OCI-LY7 (cell line): ENCODE measurements around the gene TNS1. TPM values are rescaled to one million over a fixed set of nuclear protein-coding genes. Genes with fewer than 3 reads are reported as not detected.

Experiments used
- BruUV-seq: library from RNA; stranded (reverse); fragments of 400-500 nt; replicated peaks from 2 replicates; lab custom pipeline; 2021; lab: Mats Ljungman, UMichigan
- CTCF ChIA-PET: fragments of 300-600 bp; sonication (Branson Sonifier 250); formaldehyde crosslinking; loops from one replicate; lab custom pipeline; 2022; ENCODE audit warnings: antibody characterized with exemption; ENCODE audit not compliant: unreplicated experiment; lab: Charles Lee
- POLR2A ChIA-PET: fragments of 300-600 bp; sonication (Branson Sonifier 250); formaldehyde crosslinking; loops from one replicate; lab custom pipeline; 2022; ENCODE audit warnings: antibody characterized with exemption; lab: Charles Lee
- DNase-seq: peaks from one replicate; pipeline ENCODE4 v3.0.0-alpha.2; 2015; ENCODE audit warnings: low spot score
- H2AFZ ChIP-seq: fragments of 200-600 bp; sonication (generic), shearing (Covaris generic); 2 replicates; pipeline ENCODE4 v1.6.1; 2014; ENCODE audit warnings: mild to moderate bottlenecking, antibody characterized with exemption, low read length, moderate library complexity
- H3K27ac ChIP-seq: fragments of 200-600 bp; sonication (generic); 2 replicates; pipeline ENCODE4 v1.5.1; 2014; ENCODE audit warnings: mixed run types, low read depth, mild to moderate bottlenecking, moderate library complexity, low read length, inconsistent platforms; ENCODE audit not compliant: poor library complexity, severe bottlenecking
- H3K36me3 ChIP-seq: fragments of 200-600 bp; sonication (generic); 2 replicates; pipeline ENCODE4 v1.6.1; 2014; ENCODE audit warnings: mild to moderate bottlenecking, antibody characterized with exemption, low read length, moderate library complexity, mixed read lengths; ENCODE audit not compliant: insufficient read depth
- H3K4me1 ChIP-seq: fragments of 200-600 bp; sonication (generic); 2 replicates; pipeline ENCODE4 v1.5.1; 2014; ENCODE audit warnings: mild to moderate bottlenecking, low read length; ENCODE audit not compliant: insufficient read depth, poor library complexity, severe bottlenecking
- H3K4me2 ChIP-seq: fragments of 200-600 bp; sonication (generic); 2 replicates; pipeline ENCODE4 v1.6.1; 2014; ENCODE audit warnings: mild to moderate bottlenecking, low read length
- H3K4me3 ChIP-seq: fragments of 200-600 bp; sonication (generic); 2 replicates; pipeline ENCODE4 v1.5.1; 2014; ENCODE audit warnings: mild to moderate bottlenecking, low read depth, low read length; ENCODE audit not compliant: poor library complexity, severe bottlenecking
- H3K79me2 ChIP-seq: fragments of 200-600 bp; sonication (generic); 2 replicates; pipeline ENCODE4 v1.6.1; 2016; ENCODE audit warnings: low read depth, mild to moderate bottlenecking, low read length, moderate library complexity, mixed read lengths; ENCODE audit not compliant: insufficient read depth
- H3K9me2 ChIP-seq: fragments of 200-600 bp; sonication (generic); 2 replicates; pipeline ENCODE4 v1.6.1; 2016; ENCODE audit warnings: mild to moderate bottlenecking, low read length, mixed read lengths; ENCODE audit not compliant: insufficient read depth
- H3K9me3 ChIP-seq: fragments of 200-600 bp; sonication (generic); 2 replicates; pipeline ENCODE4 v1.6.1; 2014; ENCODE audit warnings: mild to moderate bottlenecking, mixed run types, low read length, mixed read lengths
- H4K20me1 ChIP-seq: fragments of 200-600 bp; sonication (generic); 2 replicates; pipeline ENCODE4 v1.6.1; 2014; ENCODE audit warnings: mild to moderate bottlenecking, antibody characterized with exemption, low read length, moderate library complexity, mixed read lengths; ENCODE audit not compliant: insufficient read depth
- EZH2phosphoT487 ChIP-seq: fragments of 200-600 bp; sonication (generic); IDR thresholded peaks from 2 replicates; pipeline ENCODE4 v1.6.1; 2018; ENCODE audit warnings: low read depth, borderline replicate concordance, mild to moderate bottlenecking, mixed run types, antibody characterized with exemption, low read length, moderate library complexity, mixed read lengths
- intact Hi-C: fragments of 100-400 bp; cut with micrococcal nuclease; formaldehyde crosslinking; loops from one replicate; pipeline ENCODE4 v1.10.0; 2022; ENCODE audit not compliant: unreplicated experiment
- total RNA-seq, 2 experiments: library from RNA; depleted of rRNA in 1 of 2; stranded (reverse); fragments of >200 nt in 1 of 2; shearing (Covaris generic) in 1 of 2; gene quantifications; 2 replicates each; pipeline ENCODE4 v1.2.3, GENCODE V29; 2014 to 2022
- TF ChIP-seq, protein P1 (sequence below): fragments of 200-600 bp; sonication (generic); conservative IDR thresholded peaks from 2 replicates; pipeline ENCODE4 v1.5.1; 2014; ENCODE audit warnings: mild to moderate bottlenecking, antibody characterized with exemption, low read length, moderate library complexity, mixed read lengths

Gene TNS1
- total RNA-seq, 2 experiments from 2014 or later: not detected

GRCh38 chr2:218029366-218030360 is 26.9 kb upstream of the TNS1 start:
- intact Hi-C loops: no loop called here
- H3K4me3 ChIP-seq: no peak overlapping the region
- POLR2A ChIA-PET: interaction anchor here (0.6 kb wide), 1 partner anchor 13 kb away, joined by 5 read pairs; no protein-coding TSS in a partner anchor
- H3K9me3 ChIP-seq: no peaks in the 10 kb centered on the region
- no peak overlapping the region for H3K4me2 ChIP-seq
- no TSS peak for BruUV-seq
- CTCF ChIA-PET: no interaction called here
- H3K4me1 ChIP-seq: no peaks in the 10 kb centered on the region
- H3K79me2 ChIP-seq: no peaks in the 10 kb centered on the region
- no peaks in the 10 kb centered on the region for H3K36me3 ChIP-seq
- no peak overlapping the region for H2AFZ ChIP-seq
- H4K20me1 ChIP-seq: no peaks in the 10 kb centered on the region
- DNase-seq: no peak
- H3K27ac ChIP-seq: no peak overlapping the region
- TF ChIP-seq EZH2phosphoT487: no peak
- TF ChIP-seq, protein P1, sequence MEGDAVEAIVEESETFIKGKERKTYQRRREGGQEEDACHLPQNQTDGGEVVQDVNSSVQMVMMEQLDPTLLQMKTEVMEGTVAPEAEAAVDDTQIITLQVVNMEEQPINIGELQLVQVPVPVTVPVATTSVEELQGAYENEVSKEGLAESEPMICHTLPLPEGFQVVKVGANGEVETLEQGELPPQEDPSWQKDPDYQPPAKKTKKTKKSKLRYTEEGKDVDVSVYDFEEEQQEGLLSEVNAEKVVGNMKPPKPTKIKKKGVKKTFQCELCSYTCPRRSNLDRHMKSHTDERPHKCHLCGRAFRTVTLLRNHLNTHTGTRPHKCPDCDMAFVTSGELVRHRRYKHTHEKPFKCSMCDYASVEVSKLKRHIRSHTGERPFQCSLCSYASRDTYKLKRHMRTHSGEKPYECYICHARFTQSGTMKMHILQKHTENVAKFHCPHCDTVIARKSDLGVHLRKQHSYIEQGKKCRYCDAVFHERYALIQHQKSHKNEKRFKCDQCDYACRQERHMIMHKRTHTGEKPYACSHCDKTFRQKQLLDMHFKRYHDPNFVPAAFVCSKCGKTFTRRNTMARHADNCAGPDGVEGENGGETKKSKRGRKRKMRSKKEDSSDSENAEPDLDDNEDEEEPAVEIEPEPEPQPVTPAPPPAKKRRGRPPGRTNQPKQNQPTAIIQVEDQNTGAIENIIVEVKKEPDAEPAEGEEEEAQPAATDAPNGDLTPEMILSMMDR: no peak
- H3K9me2 ChIP-seq: no peaks in the 10 kb centered on the region

GRCh38 chr2:218028562-218029348 is 26.0 kb upstream of the TNS1 start:
- ChIA-PET POLR2A (no interaction called here), CTCF (no interaction called here)
- Histone ChIP-seq H3K4me3 (no peak overlapping the region), H2AFZ (no peak overlapping the region), H3K27ac (no peak overlapping the region), H3K36me3 (no peaks in the 10 kb centered on the region), H3K9me3 (no peaks in the 10 kb centered on the region), H3K4me1 (no peaks in the 10 kb centered on the region), H3K4me2 (no peak overlapping the region), H3K9me2 (no peaks in the 10 kb centered on the region), H3K79me2 (no peaks in the 10 kb centered on the region), H4K20me1 (no peaks in the 10 kb centered on the region)
- no TSS peak for BruUV-seq
- no peak for TF ChIP-seq EZH2phosphoT487
- TF ChIP-seq, protein P1: no peak
- intact Hi-C loops: no loop called here
- DNase-seq: no peak
